Cardiac septum (tissue), 1 donor: ENCODE data around the gene CMTM1. TPM values are rescaled to one million over a fixed set of nuclear protein-coding genes. Genes with fewer than 3 reads are reported as not detected.
"Not testable (repeated sequence)": the region's sequence is repeated elsewhere in the genome, so short reads cannot be mapped to it uniquely, and the experiment has no call there.

Source experiments
- DNase-seq: peaks from one replicate; pipeline ENCODE4 v3.0.0-alpha.2; 2020; ENCODE audit warnings: low spot score
- intact Hi-C: fragments of 100-400 bp; cut with DNase I; formaldehyde crosslinking; loops from one replicate; pipeline ENCODE4 v1.14.0; 2022
- total RNA-seq: library from RNA; stranded (reverse); fragmentation: NEBNext Ultra II Directional; extraction: Animal tissue kit (Norgen Biotek cat#: 25700); gene quantifications from one replicate; pipeline ENCODE4 v1.2.1, GENCODE V29; 2021
- donor health status: DM: no; HTN: no; CAD: no.

The CMTM1 gene
- total RNA-seq, 1 donor from 2014 or later: 1.3 TPM

- intact Hi-C loops: loop anchor here (2.0 to 5.0 kb wide), 3 partner anchors 91 to 261 kb away; partner anchors contain the start of gene CMTM4
- DNase-seq: no peak
Measured at GRCh38 chr16:66605979-66606751, 39.9 kb downstream of the CMTM1 start.

GRCh38 chr16:66608241-66609138 is 42.3 kb downstream of the CMTM1 start:
- intact Hi-C loops: loop anchor here (5.0 kb wide), 1 partner anchor 89 kb away; the partner anchor contains the start of gene CMTM4
- peak; percentile 92 for DNase-seq

GRCh38 chr16:66609139-66609510 is 42.9 kb downstream of the CMTM1 start:
- DNase-seq: no peak
- intact Hi-C loops: loop anchor here (5.0 kb wide), 1 partner anchor 88 kb away; the partner anchor contains the start of gene CMTM4

- intact Hi-C loops: no loop called here
- DNase-seq: no peak
Measured at GRCh38 chr16:66610111-66610820, 44.0 kb downstream of the CMTM1 start.

GRCh38 chr16:66611911-66612310 is 45.7 kb downstream of the CMTM1 start:
- DNase-seq, intact Hi-C loops: not testable (repeated sequence)

GRCh38 chr16:66612422-66612821 is 46.2 kb downstream of the CMTM1 start:
- intact Hi-C loops: no loop called here
- DNase-seq: no peak

- intact Hi-C loops: no loop called here
- DNase-seq: no peak
Measured at GRCh38 chr16:66614161-66614802, 48.0 kb downstream of the CMTM1 start.

GRCh38 chr16:66616169-66616568 is 49.9 kb downstream of the CMTM1 start:
- intact Hi-C loops: no loop called here
- no peak for DNase-seq

- DNase-seq: no peak
- intact Hi-C loops: no loop called here
Measured at GRCh38 chr16:66616592-66616991, 50.4 kb downstream of the CMTM1 start.

- intact Hi-C loops: no loop called here
- DNase-seq: no peak
Measured at GRCh38 chr16:66617010-66617434, 50.8 kb downstream of the CMTM1 start.

- no peak for DNase-seq
- intact Hi-C loops: no loop called here
Measured at GRCh38 chr16:66617728-66618127, 51.5 kb downstream of the CMTM1 start.

- intact Hi-C loops: no loop called here
- DNase-seq: no peak
Measured at GRCh38 chr16:66618588-66619375, 52.5 kb downstream of the CMTM1 start.

- peak; percentile 12 for DNase-seq
- intact Hi-C loops: no loop called here
Measured at GRCh38 chr16:66619534-66620428, 53.5 kb downstream of the CMTM1 start.

- DNase-seq: peak; percentile 65
- intact Hi-C loops: no loop called here
Measured at GRCh38 chr16:66620429-66620795, 54.2 kb downstream of the CMTM1 start.

- intact Hi-C loops: no loop called here
- peak; percentile 51 for DNase-seq
Measured at GRCh38 chr16:66621973-66622372, 55.7 kb downstream of the CMTM1 start.

GRCh38 chr16:66622863-66623262 is 56.6 kb downstream of the CMTM1 start:
- DNase-seq: no peak
- intact Hi-C loops: no loop called here

GRCh38 chr16:66623755-66624154 is 57.5 kb downstream of the CMTM1 start:
- DNase-seq: no peak
- intact Hi-C loops: no loop called here
